ENCODE measurements around the gene PLXNA2.

The PLXNA2 gene

GRCh38 chr1:208254376-208254775, 10.2 kb upstream of the PLXNA2 start:
- Histone ChIP-seq H4K20me1 (no peaks in the 10 kb centered on the region), H3K9me3 (no peaks in the 10 kb centered on the region), H3K9ac (no peak overlapping the region), H3K36me3 (no peaks in the 10 kb centered on the region), H3K27ac (no peak overlapping the region), H3K27me3 (no peaks in the 10 kb centered on the region), H3K4me1 (no peaks in the 10 kb centered on the region), H3K4me3 (no peak overlapping the region), H3K4me2 (no peak overlapping the region)
- no peak for TF ChIP-seq Cebpa-rat (IDR thresholded peaks at IDR 0.05)

- no peak overlapping the region for H3K27ac ChIP-seq
- H3K4me1 ChIP-seq, result no peaks in the 10 kb centered on the region
- no peaks in the 10 kb centered on the region for H3K36me3 ChIP-seq
- H4K20me1 ChIP-seq, result no peaks in the 10 kb centered on the region
- no peak overlapping the region for H3K4me3 ChIP-seq
- no peak overlapping the region for H3K4me2 ChIP-seq
- no peaks in the 10 kb centered on the region for H3K27me3 ChIP-seq
- TF ChIP-seq Cebpa-rat (IDR thresholded peaks at IDR 0.05), result no peak
- no peaks in the 10 kb centered on the region for H3K9me3 ChIP-seq
- H3K9ac ChIP-seq, result no peak overlapping the region
These were observed 8.8 kb upstream of the PLXNA2 start for GRCh38 chr1:208252836-208253576.

GRCh38 chr1:208251911-208252835, 8.0 kb upstream of the PLXNA2 start:
- H3K9ac ChIP-seq, result no peak overlapping the region
- H3K36me3 ChIP-seq, result no peaks in the 10 kb centered on the region
- H3K4me2 ChIP-seq, result no peak overlapping the region
- H3K27ac ChIP-seq, result no peak overlapping the region
- no peaks in the 10 kb centered on the region for H3K27me3 ChIP-seq
- no peaks in the 10 kb centered on the region for H3K9me3 ChIP-seq
- TF ChIP-seq Cebpa-rat (IDR thresholded peaks at IDR 0.05), result no peak
- no peaks in the 10 kb centered on the region for H3K4me1 ChIP-seq
- no peak overlapping the region for H3K4me3 ChIP-seq
- H4K20me1 ChIP-seq, result no peaks in the 10 kb centered on the region

- no peaks in the 10 kb centered on the region for H3K4me1 ChIP-seq
- no peaks in the 10 kb centered on the region for H3K27me3 ChIP-seq
- no peak for TF ChIP-seq Cebpa-rat (IDR thresholded peaks at IDR 0.05)
- H4K20me1 ChIP-seq, result no peaks in the 10 kb centered on the region
- H3K4me2 ChIP-seq, result no peak overlapping the region
- no peak overlapping the region for H3K27ac ChIP-seq
- no peak overlapping the region for H3K9ac ChIP-seq
- no peak overlapping the region for H3K4me3 ChIP-seq
- no peaks in the 10 kb centered on the region for H3K36me3 ChIP-seq
- H3K9me3 ChIP-seq, result no peaks in the 10 kb centered on the region
These were observed 6.8 kb upstream of the PLXNA2 start for GRCh38 chr1:208251015-208251414.

- no peak for TF ChIP-seq Cebpa-rat (IDR thresholded peaks at IDR 0.05)
- Histone ChIP-seq H3K27me3 (no peaks in the 10 kb centered on the region), H4K20me1 (no peaks in the 10 kb centered on the region), H3K4me3 (no peak overlapping the region), H3K9me3 (no peaks in the 10 kb centered on the region), H3K4me1 (no peaks in the 10 kb centered on the region), H3K36me3 (no peaks in the 10 kb centered on the region), H3K27ac (no peak overlapping the region), H3K9ac (no peak overlapping the region), H3K4me2 (no peak overlapping the region)
These were observed 6.4 kb upstream of the PLXNA2 start for GRCh38 chr1:208250613-208251012.

GRCh38 chr1:208248991-208249696, 5.0 kb upstream of the PLXNA2 start:
- no peak for TF ChIP-seq Cebpa-rat (IDR thresholded peaks at IDR 0.05)
- Histone ChIP-seq H3K36me3 (no peaks in the 10 kb centered on the region), H3K27me3 (peaks cover 5% of the 10 kb centered on the region)

GRCh38 chr1:208248307-208248801, 4.2 kb upstream of the PLXNA2 start:
- no peaks in the 10 kb centered on the region for H3K36me3 ChIP-seq
- TF ChIP-seq Cebpa-rat (IDR thresholded peaks at IDR 0.05), result no peak
- peaks cover 13% of the 10 kb centered on the region for H3K27me3 ChIP-seq
- peaks cover 5% of the 10 kb centered on the region for H4K20me1 ChIP-seq
- H3K4me1 ChIP-seq, result peaks cover 7% of the 10 kb centered on the region
- no peak overlapping the region for H3K4me2 ChIP-seq
- no peaks in the 10 kb centered on the region for H3K9me3 ChIP-seq
- H3K9ac ChIP-seq, result no peak overlapping the region
- H3K27ac ChIP-seq, result no peak overlapping the region
- H3K4me3 ChIP-seq, result no peak overlapping the region

More at GRCh38 chr1:208248991-208249696, 5.0 kb upstream of the PLXNA2 start:
- Histone ChIP-seq H3K4me1 (peaks cover 7% of the 10 kb centered on the region), H3K9ac (no peak overlapping the region), H3K4me3 (no peak overlapping the region), H3K27ac (no peak overlapping the region), H3K4me2 (no peak overlapping the region), H3K9me3 (no peaks in the 10 kb centered on the region), H4K20me1 (no peaks in the 10 kb centered on the region)

- Histone ChIP-seq H3K36me3 (no peaks in the 10 kb centered on the region), H3K27ac (no peak overlapping the region), H3K9ac (no peak overlapping the region), H3K4me3 (no peak overlapping the region), H3K9me3 (no peaks in the 10 kb centered on the region), H4K20me1 (peaks cover 11% of the 10 kb centered on the region), H3K4me1 (peaks cover 13% of the 10 kb centered on the region), H3K27me3 (peaks cover 20% of the 10 kb centered on the region), H3K4me2 (no peak overlapping the region)
- TF ChIP-seq Cebpa-rat (IDR thresholded peaks at IDR 0.05), result no peak
These were observed 3.5 kb upstream of the PLXNA2 start for GRCh38 chr1:208247696-208248095.

GRCh38 chr1:208245185-208245705, 1.1 kb upstream of the PLXNA2 start:
- no peak for TF ChIP-seq Cebpa-rat (IDR thresholded peaks at IDR 0.05)
- Histone ChIP-seq H3K4me2 (peak overlapping the region; percentile 100), H4K20me1 (peaks cover 25% of the 10 kb centered on the region), H3K4me1 (peaks cover 16% of the 10 kb centered on the region), H3K27ac (no peak overlapping the region), H3K36me3 (no peaks in the 10 kb centered on the region), H3K27me3 (peaks cover 43% of the 10 kb centered on the region), H3K9me3 (no peaks in the 10 kb centered on the region), H3K4me3 (peak overlapping the region; percentile 71), H3K9ac (no peak overlapping the region)
